ENCODE measurements around the gene ZDHHC16.

The ZDHHC16 gene

DNA sequence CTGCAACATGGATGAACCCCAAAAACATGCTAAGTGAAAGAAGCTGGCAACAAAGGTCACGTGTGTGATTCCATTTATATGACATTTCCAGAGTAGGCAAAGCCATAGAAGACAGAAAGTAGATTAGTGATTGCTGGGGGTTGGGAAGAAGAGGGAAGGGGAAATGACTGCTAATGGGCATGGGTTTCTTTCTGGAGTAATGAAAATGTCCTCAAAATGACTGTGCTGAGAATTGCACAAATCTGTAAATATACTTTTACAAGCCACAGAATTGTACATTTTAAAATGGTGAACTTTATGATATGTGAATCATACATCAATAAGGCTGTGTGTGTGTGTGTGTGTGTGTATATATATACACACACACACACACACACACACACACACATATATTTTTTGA is 36.4 kb downstream of the ZDHHC16 start:
- DNase-seq, result no peak

GRCh38 chr10:97483506-97483905 is 37.5 kb downstream of the ZDHHC16 start:
- no peak for DNase-seq

DNA sequence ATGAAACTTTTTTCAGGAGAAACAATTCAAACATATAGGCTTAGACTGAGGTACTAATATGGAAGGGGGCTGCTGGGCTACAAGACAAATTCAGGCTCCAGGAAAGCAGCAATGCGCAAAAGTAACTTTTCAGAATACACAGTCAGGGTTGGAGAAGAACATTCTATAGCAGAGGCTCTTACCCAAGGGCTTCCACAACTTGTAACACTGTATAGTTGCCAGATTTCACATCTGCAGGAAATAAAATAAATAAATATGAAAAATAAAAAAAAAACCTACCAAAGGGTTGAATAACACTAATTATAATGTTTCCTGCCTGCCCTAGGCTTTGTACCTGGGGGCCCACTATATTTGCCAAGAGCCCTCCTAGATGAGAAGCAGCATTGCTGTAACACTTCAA is 37.9 kb downstream of the ZDHHC16 start:
- no peak for DNase-seq

GRCh38 chr10:97485647-97486281 is 39.8 kb downstream of the ZDHHC16 start:
- DNase-seq, result no peak

- no peak for DNase-seq
These were observed 44.6 kb downstream of the ZDHHC16 start for GRCh38 chr10:97490592-97490991.

DNA sequence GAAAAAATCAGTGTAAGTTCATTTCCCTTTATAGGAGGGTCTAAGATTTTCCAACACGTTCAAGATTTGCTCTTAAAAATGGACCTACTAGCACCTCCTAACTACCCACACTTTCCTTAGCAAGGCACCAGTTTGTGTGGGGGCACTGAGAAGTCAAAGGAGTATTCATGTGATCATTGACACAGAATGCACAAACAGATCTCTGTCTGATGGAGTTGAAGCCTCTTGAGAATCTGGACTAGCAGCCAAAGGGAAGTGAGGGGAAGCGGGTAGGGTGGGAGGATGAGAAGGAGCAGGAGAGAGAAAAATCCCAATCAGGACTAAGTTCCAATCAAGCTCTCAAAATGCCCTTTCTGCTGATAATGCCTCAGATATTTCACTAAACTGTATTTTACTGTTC is 48.2 kb downstream of the ZDHHC16 start:
- no peak for DNase-seq

GRCh38 chr10:97494863-97495506 is 49.0 kb downstream of the ZDHHC16 start:
- peak; percentile 25 for DNase-seq

GRCh38 chr10:97497572-97498075 is 51.6 kb downstream of the ZDHHC16 start:
- peak; percentile 69 for DNase-seq

GRCh38 chr10:97498076-97498840 is 52.3 kb downstream of the ZDHHC16 start, which contains the start of gene MMS19:
Gene MMS19, minus strand, starts transcription at chr10:97498422. Its CDS starts 38 bp downstream, at chr10:97498384.
- peak; percentile 98 for DNase-seq

GRCh38 chr10:97498841-97499560 is 53.0 kb downstream of the ZDHHC16 start, which contains the start of gene UBTD1:
Gene UBTD1, plus strand, starts transcription at chr10:97498924. Its CDS starts 280 bp downstream, at chr10:97499204.
- peak; percentile 26 for DNase-seq

DNA sequence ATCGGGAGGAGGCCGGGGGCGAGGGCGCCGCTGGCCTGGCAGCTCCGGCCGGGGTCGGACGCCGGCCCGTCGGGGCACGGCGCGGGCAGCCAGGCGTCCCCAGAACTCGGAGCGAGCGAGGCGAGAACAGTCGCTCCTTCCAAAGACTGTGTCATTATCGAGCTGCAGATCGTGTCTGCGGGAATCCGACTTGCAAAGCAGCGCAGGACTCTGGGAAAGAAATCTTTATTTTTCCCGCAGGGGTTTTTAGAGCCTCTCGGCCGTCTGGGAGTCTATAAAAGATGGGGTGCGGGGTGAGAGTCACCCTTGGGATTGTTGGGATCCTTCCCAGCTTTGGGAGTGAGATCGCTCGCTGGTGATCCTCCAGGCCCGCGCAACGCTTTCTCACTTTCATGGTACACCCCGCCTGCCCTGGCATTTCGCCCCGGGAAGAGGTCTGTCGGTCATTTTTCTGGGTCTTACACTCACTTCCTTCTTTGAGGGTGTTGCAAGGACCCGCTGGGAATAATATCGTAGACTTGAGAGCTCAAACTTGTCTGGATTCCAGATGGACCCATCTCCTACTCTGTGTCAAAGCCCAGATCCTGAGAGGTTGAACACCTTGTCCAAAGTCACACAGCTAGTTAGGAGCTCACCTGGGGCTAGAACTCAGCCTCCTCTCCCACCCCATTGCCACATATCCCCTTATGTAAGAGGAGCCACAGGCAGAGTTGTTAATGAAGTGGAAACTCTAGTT is 53.8 kb downstream of the ZDHHC16 start:
- DNase-seq, result no peak

GRCh38 chr10:97500297-97500575 is 54.3 kb downstream of the ZDHHC16 start:
- no peak for DNase-seq

DNA sequence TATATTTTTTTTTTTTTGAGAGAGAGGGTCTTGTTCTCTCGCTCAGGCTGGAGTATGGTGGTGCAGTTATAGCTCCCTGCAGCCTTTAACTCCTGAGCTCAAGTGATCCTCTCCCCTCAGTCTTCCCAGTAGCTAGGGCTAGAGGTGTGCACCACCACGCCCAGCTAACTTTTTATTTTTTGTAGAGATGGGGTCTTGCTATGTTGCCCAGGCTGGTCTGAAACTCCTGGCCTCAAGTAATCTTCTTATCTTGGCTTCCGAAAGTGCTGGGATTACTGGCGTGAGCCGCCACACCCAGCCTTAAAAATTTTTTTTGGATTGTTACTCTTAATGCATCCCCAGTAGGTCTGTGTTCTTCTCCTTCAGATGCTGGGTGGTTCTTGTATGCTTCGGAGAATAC is 56.9 kb downstream of the ZDHHC16 start:
- DNase-seq, result no peak

GRCh38 chr10:97503406-97503805 is 57.4 kb downstream of the ZDHHC16 start:
- no peak for DNase-seq

DNA sequence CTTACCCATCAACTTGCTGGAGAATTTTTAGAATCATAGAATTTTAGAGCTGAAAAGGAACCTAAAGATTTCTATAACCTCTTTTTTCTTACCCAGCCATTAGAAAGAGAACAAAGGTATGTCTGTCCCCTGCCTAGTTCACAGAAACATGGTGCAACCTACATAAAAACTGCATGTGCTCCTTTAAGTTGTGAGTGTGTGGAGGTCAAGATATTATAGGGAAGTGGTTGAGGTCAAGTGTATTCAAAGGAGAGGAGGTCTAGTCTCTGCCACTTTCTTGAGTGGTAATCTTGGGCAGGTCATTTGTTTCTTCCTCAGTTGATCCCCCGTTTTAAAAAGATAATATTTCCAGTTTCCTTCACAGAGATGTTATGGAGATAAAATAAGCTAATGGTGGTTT is 59.2 kb downstream of the ZDHHC16 start:
- DNase-seq, result no peak

DNA sequence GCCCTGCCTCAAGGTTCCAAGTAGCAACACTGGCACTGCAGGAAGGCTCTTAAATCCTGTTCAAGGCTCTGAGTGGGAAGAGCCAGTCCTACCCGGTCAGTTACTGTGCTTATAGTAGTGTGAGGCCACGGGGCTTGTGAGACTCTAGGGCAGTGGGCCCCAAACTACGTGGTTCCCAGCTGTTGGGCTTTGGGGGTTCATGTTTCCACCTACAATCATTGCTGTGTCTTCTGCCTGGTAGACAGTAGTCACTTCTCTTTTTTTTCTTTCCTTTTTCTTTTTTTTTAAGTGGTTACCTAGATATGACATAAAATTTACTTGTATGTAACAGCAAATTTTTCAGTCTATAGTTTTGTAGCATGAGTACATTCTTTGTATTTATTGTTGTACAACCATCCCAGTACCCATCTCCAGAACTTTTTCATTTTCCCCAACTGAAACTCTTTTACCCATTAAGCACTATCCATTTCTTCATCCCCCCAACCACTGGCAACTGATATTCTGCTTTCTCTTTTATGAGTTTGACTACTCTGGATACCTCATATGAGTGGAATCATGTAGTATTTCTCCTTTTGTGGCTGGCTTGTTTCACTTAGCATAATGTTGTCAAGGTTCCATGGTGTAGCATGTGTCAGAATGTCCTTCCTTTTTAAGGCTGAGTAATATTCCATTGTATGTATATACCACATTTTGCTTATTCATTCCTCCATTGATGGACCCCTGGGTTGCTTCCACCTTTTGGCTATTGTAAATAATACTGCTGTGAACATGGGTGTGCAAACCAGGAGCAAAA is 60.4 kb downstream of the ZDHHC16 start:
- no peak for DNase-seq

Measured in CD4-positive, alpha-beta T cell treated with Interleukin-21 for 1 hour (primary cell).